Measurements from ENCODE around the gene GABRA1. TPM values are rescaled to one million over a fixed set of nuclear protein-coding genes. Genes with fewer than 3 reads are reported as not detected.

Gene GABRA1
- total RNA-seq, 1 experiment from 2014 or later, result not detected

DNA sequence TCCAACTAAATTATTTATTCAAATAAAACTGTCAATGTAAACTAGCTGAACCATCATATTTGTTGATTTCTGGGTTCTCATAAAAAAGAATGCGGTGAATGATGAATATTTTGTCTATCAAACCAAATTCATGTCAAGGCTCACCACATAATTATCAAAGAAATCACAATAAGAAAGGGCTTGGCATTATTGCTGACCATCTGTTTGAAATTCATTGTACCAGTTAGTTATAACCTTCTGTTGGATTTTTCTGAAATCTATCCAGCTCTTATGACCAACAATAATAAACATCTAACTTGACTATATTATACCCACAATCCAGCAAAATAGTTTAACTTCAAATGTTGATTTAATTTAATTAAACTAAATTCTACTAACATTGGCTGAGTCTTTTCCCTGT is 53.1 kb downstream of the GABRA1 start:
- Histone ChIP-seq H3K18ac (ENCODE audit: insufficient read length, low read depth, low read length) (no peak overlapping the region), H3K79me2 (ENCODE audit: insufficient read depth, low read length) (no peaks in the 10 kb centered on the region), H3K79me1 (ENCODE audit: insufficient read depth, low read depth, low read length, poor library complexity, severe bottlenecking) (no peaks in the 10 kb centered on the region), H3K23me2 (ENCODE audit: insufficient read length, low read depth, low read length, poor library complexity, severe bottlenecking) (no peaks in the 10 kb centered on the region), H3K27ac (ENCODE audit: insufficient read length, low read depth, low read length) (no peak overlapping the region), H4K20me1 (ENCODE audit: control insufficient read depth, insufficient read depth, insufficient read length) (no peaks in the 10 kb centered on the region), H2BK12ac (ENCODE audit: insufficient read length, low read depth, low read length) (no peak overlapping the region), H3K9me3 (ENCODE audit: control insufficient read depth, low read depth, low read length) (no peaks in the 10 kb centered on the region), H2BK120ac (ENCODE audit: low read depth, low read length, poor library complexity, severe bottlenecking) (no peak overlapping the region), H3K4me1 (ENCODE audit: insufficient read depth, low read length) (no peaks in the 10 kb centered on the region), H2AK5ac (ENCODE audit: insufficient read length, low read length) (no peak overlapping the region), H2BK5ac (ENCODE audit: insufficient read length, low read length) (no peak overlapping the region), H3K14ac (ENCODE audit: insufficient read depth, low read length) (no peak overlapping the region), H3K4me2 (ENCODE audit: insufficient read depth, insufficient read length, low read length) (no peak overlapping the region), H3K27me3 (ENCODE audit: insufficient read depth, low read length) (no peaks in the 10 kb centered on the region), H3K9ac (ENCODE audit: extremely low read depth, insufficient read length, low read length) (no peak overlapping the region), H2AFZ (ENCODE audit: low read length) (no peak overlapping the region), H2BK20ac (ENCODE audit: low read depth, low read length, poor library complexity, severe bottlenecking) (no peak overlapping the region), H3K4ac (ENCODE audit: low read depth, low read length) (no peak overlapping the region), H4K8ac (replicated peaks; ENCODE audit: insufficient read length, low read depth, low read length) (no peak overlapping the region), H3K56ac (ENCODE audit: insufficient read length, low read depth, low read length) (no peak overlapping the region), H3K23ac (ENCODE audit: insufficient read length, low read depth, low read length) (no peak overlapping the region), H2BK15ac (ENCODE audit: low read depth, low read length) (no peak overlapping the region), H4K5ac (ENCODE audit: insufficient read length, low read depth, low read length) (no peak overlapping the region), H3T11ph (ENCODE audit: low read length) (no peak overlapping the region), H4K91ac (ENCODE audit: insufficient read length, low read depth, low read length) (no peak overlapping the region)
- H3K4me1 Mint-ChIP-seq, result no peaks in the 10 kb centered on the region
- H3K27me3 Mint-ChIP-seq (ENCODE audit: low read depth), result no peaks in the 10 kb centered on the region
- no peaks in the 10 kb centered on the region for H3K9me3 Mint-ChIP-seq
- no CpG with 5 or more reads among the region's 1 CpG for WGBS (ENCODE audit: extremely low coverage, insufficient read length, low lambda C conversion rate)
- no peak overlapping the region for H3K4me3 Mint-ChIP-seq
- TF ChIP-seq CTCF (conservative IDR thresholded peaks at IDR 0.05), result no peak
- no peak overlapping the region for H3K27ac Mint-ChIP-seq
- H3K36me3 Mint-ChIP-seq (ENCODE audit: insufficient read depth in 1 of 3, low read depth in 3 of 3), result no peaks in the 10 kb centered on the region
- DNase-seq, result no peak
